Activated CD4-positive, CD25-positive, alpha-beta regulatory T cell treated with anti-CD3 and anti-CD28 coated beads, Interleukin-2, amount 50 U/mL, for 72 hours (primary cell): Measurements from ENCODE around the gene TMEM191B.
"Not testable (repeated sequence)": the region's sequence is repeated elsewhere in the genome, so short reads cannot be mapped to it uniquely, and the experiment has no call there.

Experiments used
- DNase-seq: peaks from one replicate; pipeline ENCODE4 v3.0.0; 2021

The TMEM191B gene

GRCh38 chr22:18558939-18559338 is 31.3 kb downstream of the TMEM191B start:
- not testable (repeated sequence) for DNase-seq

DNA sequence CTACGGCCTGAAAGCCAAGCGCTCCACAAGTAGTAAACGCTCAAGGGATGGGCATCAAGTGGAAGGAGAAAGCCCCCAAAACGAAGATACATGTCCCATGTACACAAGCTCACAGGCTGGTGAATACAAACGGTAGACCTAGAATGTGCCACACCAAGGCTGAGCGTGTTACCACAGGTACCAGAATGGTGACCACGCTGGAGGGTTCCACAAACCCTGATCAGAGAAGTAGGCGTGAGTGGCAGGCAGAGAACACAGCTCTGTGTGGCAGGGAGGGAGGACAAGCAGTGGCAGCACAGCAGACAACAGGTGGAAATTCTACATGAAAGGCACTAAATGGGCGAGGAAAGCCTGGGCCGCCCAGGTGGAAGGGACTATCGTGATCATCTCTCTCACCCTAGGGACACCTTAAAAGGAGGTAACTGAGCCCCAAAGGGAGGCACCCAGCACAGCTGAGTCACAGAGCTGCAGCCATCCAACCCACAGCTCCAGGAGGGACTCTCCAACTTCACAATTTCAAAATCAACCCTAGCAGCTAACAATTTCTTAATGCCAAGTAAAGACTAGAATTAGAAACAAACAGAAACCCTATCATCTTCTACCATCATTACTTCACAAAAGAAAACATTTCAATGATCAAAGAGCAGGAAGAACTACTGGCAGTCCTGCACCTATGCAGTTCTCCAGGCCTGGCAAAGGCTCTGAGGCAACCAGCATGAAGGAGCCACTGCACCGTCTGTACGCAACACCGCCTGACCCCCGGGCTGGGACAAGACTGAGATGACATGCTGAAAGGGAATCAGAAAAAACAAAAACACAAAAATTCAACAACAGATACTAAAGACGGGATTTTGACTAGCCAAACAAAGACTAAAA is 32.7 kb downstream of the TMEM191B start:
- not testable (repeated sequence) for DNase-seq

GRCh38 chr22:18570509-18571246 is 43.1 kb downstream of the TMEM191B start:
- DNase-seq = not testable (repeated sequence)

DNA sequence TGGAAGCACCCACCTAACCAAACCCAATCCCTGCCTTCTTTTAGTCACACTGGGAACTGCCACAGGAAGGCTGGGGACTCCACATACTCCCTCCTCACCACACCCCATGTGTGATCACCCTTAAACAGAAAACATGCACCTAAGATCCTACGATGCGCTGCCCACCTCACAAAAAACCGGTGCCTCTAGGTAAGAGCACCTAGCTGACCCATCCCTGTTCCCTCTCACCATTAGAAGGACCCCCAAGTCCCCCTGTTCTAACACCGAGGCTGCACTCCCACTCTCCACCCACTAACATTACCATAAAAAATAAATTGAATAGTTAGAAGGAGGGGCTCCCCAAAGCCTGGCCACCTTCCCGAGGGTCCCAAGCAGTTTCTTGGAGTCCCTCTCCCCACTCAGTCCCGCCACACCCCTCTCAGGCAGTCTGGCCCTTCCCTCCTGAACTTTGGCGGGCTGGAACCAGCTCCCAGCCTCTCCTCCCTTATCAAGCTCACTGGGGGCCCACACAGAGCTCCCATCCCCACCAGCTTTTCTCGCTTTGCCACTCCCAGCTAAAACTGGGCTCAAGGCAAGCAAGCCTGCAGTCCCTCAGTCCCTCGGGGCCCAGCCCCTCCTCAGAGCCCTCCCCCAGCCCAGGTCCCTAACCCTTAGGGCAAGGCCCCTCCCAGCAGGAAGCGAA is 46.0 kb downstream of the TMEM191B start:
- not testable (repeated sequence) for DNase-seq

DNA sequence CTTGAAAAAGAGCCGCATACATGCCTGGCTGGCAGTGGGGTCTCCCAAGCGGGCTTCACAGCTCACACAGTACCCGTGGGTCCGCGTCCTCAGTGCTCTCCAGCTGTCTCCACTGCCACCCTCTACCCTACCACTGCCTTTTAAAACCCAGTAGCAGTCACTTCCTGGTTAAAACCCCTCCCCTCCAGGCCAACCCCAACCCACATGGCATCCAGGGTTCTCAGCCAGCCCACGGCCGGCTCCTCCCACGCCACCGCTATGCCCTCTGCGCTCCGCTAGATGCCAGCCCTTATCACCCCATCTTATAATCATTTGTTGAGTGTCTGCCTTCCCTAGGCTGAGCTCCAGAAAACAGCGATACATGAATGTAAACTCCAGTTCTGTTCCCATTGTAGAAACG is 47.0 kb downstream of the TMEM191B start:
- not testable (repeated sequence) for DNase-seq

- not testable (repeated sequence) for DNase-seq
These were observed 48.1 kb downstream of the TMEM191B start for GRCh38 chr22:18575686-18576085.

DNA sequence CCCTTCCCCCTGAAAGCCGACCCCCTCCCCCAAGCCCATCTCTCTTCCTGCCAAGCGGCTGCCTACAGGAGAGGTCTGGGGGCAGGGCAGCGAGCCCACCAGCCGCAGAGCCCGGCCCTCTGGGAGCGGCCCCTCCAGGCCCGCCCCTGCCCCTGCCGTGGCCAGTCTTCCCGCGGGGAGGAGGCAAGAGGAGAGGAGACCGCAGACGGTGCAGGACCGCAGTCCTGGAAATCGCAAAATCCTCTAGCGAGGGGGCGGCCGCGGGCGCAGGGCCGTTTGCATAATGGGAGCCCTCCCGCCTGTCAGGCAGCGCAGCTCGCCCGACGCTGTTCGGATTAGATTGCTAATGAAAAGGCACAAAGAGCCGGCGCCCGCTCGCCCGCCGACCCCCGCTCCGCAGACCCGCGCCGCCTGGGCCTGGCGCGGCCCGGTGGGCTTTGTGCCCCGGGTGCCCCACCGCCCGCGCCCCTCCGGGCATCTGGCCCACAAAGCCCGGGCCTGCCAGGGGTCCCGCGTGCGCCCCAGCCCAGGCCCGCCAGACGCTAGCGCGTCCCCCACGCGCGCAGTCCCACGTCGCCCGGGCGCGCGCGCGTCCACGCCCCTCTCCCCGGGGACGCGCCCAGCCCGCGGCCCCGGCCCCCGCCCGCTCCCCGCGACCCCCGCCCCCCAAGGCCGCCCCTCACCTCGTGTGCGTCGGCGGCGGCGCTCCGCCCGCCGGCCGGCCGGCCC is 49.7 kb downstream of the TMEM191B start:
- not testable (repeated sequence) for DNase-seq

GRCh38 chr22:18577847-18578246 is 50.2 kb downstream of the TMEM191B start:
- DNase-seq = not testable (repeated sequence)
